K562 (cell line): ENCODE results near the gene GANAB. TPM values are rescaled to one million over a fixed set of nuclear protein-coding genes. Genes with fewer than 3 reads are reported as not detected.

Source experiments
- BMI1 ChIP-seq: fragments of 150-350 bp; IDR thresholded peaks from 2 replicates; pipeline ENCODE4 v1.6.1; 2014; ENCODE audit warnings: low read length
- CHD2 ChIP-seq: IDR thresholded peaks from 2 replicates; pipeline ENCODE4 v1.6.1; 2011; ENCODE audit warnings: low read depth, low read length
- CXXC5 ChIP-seq: fragments of 250-450 bp; sonication (Bioruptor Pico); IDR thresholded peaks from 2 replicates; pipeline ENCODE4 v1.8.0; 2022; ENCODE audit warnings: inconsistent platforms, mild to moderate bottlenecking, moderate library complexity
- DIDO1 ChIP-seq: fragments of 450-650 bp; IDR thresholded peaks from 2 replicates; pipeline ENCODE4 v1.6.1; 2016; ENCODE audit warnings: low read depth, missing biosample characterization, missing genetic modification characterization
- DPF2 ChIP-seq: fragments of 450-650 bp; IDR thresholded peaks from 2 replicates; pipeline ENCODE4 v1.6.1; 2016
- HCFC1 ChIP-seq: IDR thresholded peaks from 2 replicates; pipeline ENCODE4 v1.6.1; 2012; ENCODE audit warnings: low read depth, low read length, improper control_type of control experiment
- KLF13 ChIP-seq: fragments of 450-650 bp; IDR thresholded peaks from 2 replicates; pipeline ENCODE4 v1.6.1; 2016; ENCODE audit warnings: missing genetic modification characterization, low read depth, mild to moderate bottlenecking, missing compliant biosample characterization, moderate library complexity, borderline replicate concordance
- NEUROD1 ChIP-seq: fragments of 150-350 bp; IDR thresholded peaks from 2 replicates; pipeline ENCODE4 v1.6.1; 2014; ENCODE audit warnings: borderline replicate concordance, low read length, low read depth; ENCODE audit not compliant: partially characterized antibody
- NFYB ChIP-seq: IDR thresholded peaks from 2 replicates; pipeline ENCODE4 v1.6.1; 2011; ENCODE audit warnings: mild to moderate bottlenecking, moderate library complexity; ENCODE audit not compliant: insufficient read length; ENCODE audit errors: extremely low read depth
- NR1H2 ChIP-seq: sonication (generic); formaldehyde crosslinking; IDR thresholded peaks from 2 replicates; pipeline ENCODE4 v1.4.0; 2020; ENCODE audit warnings: mild to moderate bottlenecking, missing genetic modification reagents
- ZBTB17 ChIP-seq: fragments of 450-650 bp; formaldehyde crosslinking; IDR thresholded peaks from 2 replicates; pipeline ENCODE4 v1.4.0; 2020; ENCODE audit warnings: mild to moderate bottlenecking
- ZNF253 ChIP-seq: fragments of 250-450 bp; sonication (Bioruptor Pico); conservative IDR thresholded peaks from 2 replicates; pipeline ENCODE4 v1.6.1; 2021; ENCODE audit warnings: mild to moderate bottlenecking
- ZNF436 ChIP-seq: fragments of 250-450, 450-650 bp; sonication (Bioruptor Pico); formaldehyde crosslinking; IDR thresholded peaks from 2 replicates; pipeline ENCODE4 v1.7.0; 2020; ENCODE audit warnings: mild to moderate bottlenecking
- ZNF586 ChIP-seq: fragments of 450-650 bp; formaldehyde crosslinking; conservative IDR thresholded peaks from 2 replicates; pipeline ENCODE4 v1.4.0; 2020; ENCODE audit warnings: mild to moderate bottlenecking, moderate library complexity
- ZNF589 ChIP-seq: fragments of 200-800 bp; sonication (Bioruptor generic); IDR thresholded peaks from 2 replicates; pipeline ENCODE4 v1.6.1; 2016; ENCODE audit warnings: low read depth, missing genetic modification characterization, missing compliant biosample characterization
- ZNF695 ChIP-seq: fragments of 450-650 bp; formaldehyde crosslinking; IDR thresholded peaks from 2 replicates; pipeline ENCODE4 v1.4.0; 2020; ENCODE audit warnings: mild to moderate bottlenecking, moderate library complexity
- polyA plus RNA-seq, 8 experiments: library from polyadenylated mRNA; depleted of rRNA in 4 of 8; stranded (reverse) in 5 of 8; unstranded in 3 of 8; fragments of >200 nt; fragmentation: Nextera tagmentation in 2 of 8; fragmentation: Illumina TruSeq in 1 of 8; extraction: Ambion mirVana in 2 of 8; extraction: Trizol in 1 of 8; gene quantifications; 2 replicates each; pipeline versions ENCODE4 v1.2.1 to v1.2.3, GENCODE V29; 2011 to 2014; ENCODE audit warnings: inconsistent platforms in 1 of 8, missing spikeins in 1 of 8
- total RNA-seq, 7 experiments: library from RNA; depleted of rRNA in 6 of 7; stranded (reverse); fragments of >200 nt in 6 of 7; fragmentation: Illumina TruSeq in 2 of 7; extraction: Trizol in 2 of 7; gene quantifications; 2 replicates each; pipeline versions ENCODE4 v1.2.1 to v1.2.3, GENCODE V29; 2011 to 2021; ENCODE audit warnings: low replicate concordance in 1 of 7
- TF ChIP-seq, protein P1 (sequence below): sonication (generic); formaldehyde crosslinking; IDR thresholded peaks from 2 replicates; pipeline ENCODE4 v1.4.0; 2020; ENCODE audit warnings: mild to moderate bottlenecking, missing genetic modification reagents
- TF ChIP-seq, protein P2 (sequence below): fragments of 450-650 bp; IDR thresholded peaks from 2 replicates; pipeline ENCODE4 v1.6.1; 2016; ENCODE audit warnings: missing biosample characterization, missing genetic modification characterization
- TF ChIP-seq, protein P3 (sequence below): fragments of 450-650 bp; formaldehyde crosslinking; IDR thresholded peaks from 2 replicates; pipeline ENCODE4 v1.4.0; 2020; ENCODE audit warnings: mild to moderate bottlenecking, moderate library complexity
- TF ChIP-seq, protein P4 (sequence below): sonication (generic); formaldehyde crosslinking; IDR thresholded peaks from 2 replicates; pipeline ENCODE4 v1.5.0; 2020; ENCODE audit warnings: missing genetic modification reagents
- TF ChIP-seq, protein P5 (sequence below): fragments of 250-450 bp; sonication (Bioruptor Pico); IDR thresholded peaks from 2 replicates; pipeline ENCODE4 v1.4.0; 2020; ENCODE audit warnings: borderline replicate concordance

Gene GANAB
- total and polyA plus RNA-seq, 9 of the 15 experiments (the other 6 are each of a cell fraction or from before 2014, with no cell fraction given) = 6.5 to 284 (median 161) TPM

DNA sequence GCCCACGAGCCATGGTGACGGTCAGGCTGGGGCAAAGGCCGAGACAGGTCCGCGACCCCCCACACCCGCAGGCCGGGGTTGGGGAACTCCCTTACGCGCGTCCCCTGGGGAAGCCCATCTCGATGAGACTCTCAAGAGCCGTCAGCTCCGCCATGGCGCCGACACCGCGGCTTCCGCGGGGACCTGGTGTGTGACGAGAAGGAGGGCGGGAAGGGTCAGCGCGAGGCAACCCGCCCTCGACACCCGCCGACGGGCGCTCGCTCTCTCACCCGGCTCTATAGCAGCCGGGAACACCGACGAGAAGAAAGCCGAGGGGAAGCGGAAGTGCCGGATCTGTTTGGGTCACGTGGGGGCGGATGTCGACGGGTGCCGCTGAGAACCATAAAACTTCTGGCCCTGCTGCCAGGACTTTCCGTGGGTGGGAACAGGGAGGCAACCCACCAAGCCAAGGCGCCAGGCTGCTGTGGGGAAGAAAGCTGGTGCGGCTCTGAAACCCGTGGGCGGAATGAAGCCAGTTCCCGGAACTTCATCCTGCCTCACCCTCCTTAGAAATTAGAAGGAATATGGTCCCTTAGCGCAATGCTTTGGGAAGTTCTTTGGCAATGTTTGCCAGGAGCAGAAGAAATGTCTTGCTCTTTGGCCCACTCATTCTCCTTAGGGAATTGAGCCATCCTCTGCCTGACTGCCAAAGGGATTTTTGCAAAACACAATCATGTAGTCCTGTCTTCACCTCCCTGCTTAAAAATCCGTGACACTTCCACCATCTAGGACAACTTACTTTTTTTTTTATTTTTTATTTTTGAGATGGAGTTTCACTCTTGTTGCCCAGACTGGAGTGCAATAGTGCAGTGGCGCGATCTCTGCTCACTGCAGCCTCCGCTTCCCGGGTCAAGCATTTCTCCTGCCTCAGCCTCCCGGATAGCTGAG, 32.6 kb upstream of the GANAB start, which contains the start of gene UBXN1 (continued):
- TF ChIP-seq NEUROD1 (peak; percentile 56), ZNF253 (CRISPR knock-in tag) (no peak), KLF13 (tag) (no peak), DPF2 (0 out of 2 replicates have a peak, but pooled peaks have one; percentile 44), ZNF436 (CRISPR knock-in tag) (no peak), ZNF586 (CRISPR knock-in tag) (no peak), ZBTB17 (CRISPR knock-in tag) (0 out of 2 replicates have a peak, but pooled peaks have one; percentile 56), CHD2 (peak; percentile 11; the same call in 1 of the 2 replicates), HCFC1 (peak; percentile 76), CXXC5 (CRISPR knock-in tag) (peak; percentile 66), NR1H2 (CRISPR knock-in tag) (peak; percentile 88; the same call in 1 of the 2 replicates), BMI1 (no peak), NFYB (no peak), DIDO1 (peak; percentile 83), ZNF589 (CRISPR knock-in tag) (no peak), ZNF695 (CRISPR knock-in tag) (no peak)
- TF ChIP-seq, protein P1, sequence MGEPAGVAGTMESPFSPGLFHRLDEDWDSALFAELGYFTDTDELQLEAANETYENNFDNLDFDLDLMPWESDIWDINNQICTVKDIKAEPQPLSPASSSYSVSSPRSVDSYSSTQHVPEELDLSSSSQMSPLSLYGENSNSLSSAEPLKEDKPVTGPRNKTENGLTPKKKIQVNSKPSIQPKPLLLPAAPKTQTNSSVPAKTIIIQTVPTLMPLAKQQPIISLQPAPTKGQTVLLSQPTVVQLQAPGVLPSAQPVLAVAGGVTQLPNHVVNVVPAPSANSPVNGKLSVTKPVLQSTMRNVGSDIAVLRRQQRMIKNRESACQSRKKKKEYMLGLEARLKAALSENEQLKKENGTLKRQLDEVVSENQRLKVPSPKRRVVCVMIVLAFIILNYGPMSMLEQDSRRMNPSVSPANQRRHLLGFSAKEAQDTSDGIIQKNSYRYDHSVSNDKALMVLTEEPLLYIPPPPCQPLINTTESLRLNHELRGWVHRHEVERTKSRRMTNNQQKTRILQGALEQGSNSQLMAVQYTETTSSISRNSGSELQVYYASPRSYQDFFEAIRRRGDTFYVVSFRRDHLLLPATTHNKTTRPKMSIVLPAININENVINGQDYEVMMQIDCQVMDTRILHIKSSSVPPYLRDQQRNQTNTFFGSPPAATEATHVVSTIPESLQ (CRISPR knock-in tag) = peak; percentile 89; the same call in 1 of the 2 replicates
- TF ChIP-seq, protein P2, sequence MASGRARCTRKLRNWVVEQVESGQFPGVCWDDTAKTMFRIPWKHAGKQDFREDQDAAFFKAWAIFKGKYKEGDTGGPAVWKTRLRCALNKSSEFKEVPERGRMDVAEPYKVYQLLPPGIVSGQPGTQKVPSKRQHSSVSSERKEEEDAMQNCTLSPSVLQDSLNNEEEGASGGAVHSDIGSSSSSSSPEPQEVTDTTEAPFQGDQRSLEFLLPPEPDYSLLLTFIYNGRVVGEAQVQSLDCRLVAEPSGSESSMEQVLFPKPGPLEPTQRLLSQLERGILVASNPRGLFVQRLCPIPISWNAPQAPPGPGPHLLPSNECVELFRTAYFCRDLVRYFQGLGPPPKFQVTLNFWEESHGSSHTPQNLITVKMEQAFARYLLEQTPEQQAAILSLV (tag) = no peak
- TF ChIP-seq, protein P3, sequence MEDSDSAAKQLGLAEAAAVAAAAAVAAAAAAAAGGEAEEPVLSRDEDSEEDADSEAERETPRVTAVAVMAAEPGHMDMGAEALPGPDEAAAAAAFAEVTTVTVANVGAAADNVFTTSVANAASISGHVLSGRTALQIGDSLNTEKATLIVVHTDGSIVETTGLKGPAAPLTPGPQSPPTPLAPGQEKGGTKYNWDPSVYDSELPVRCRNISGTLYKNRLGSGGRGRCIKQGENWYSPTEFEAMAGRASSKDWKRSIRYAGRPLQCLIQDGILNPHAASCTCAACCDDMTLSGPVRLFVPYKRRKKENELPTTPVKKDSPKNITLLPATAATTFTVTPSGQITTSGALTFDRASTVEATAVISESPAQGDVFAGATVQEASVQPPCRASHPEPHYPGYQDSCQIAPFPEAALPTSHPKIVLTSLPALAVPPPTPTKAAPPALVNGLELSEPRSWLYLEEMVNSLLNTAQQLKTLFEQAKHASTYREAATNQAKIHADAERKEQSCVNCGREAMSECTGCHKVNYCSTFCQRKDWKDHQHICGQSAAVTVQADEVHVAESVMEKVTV (CRISPR knock-in tag) = no peak
- TF ChIP-seq, protein P4, sequence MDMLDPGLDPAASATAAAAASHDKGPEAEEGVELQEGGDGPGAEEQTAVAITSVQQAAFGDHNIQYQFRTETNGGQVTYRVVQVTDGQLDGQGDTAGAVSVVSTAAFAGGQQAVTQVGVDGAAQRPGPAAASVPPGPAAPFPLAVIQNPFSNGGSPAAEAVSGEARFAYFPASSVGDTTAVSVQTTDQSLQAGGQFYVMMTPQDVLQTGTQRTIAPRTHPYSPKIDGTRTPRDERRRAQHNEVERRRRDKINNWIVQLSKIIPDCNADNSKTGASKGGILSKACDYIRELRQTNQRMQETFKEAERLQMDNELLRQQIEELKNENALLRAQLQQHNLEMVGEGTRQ (CRISPR knock-in tag) = peak; percentile 99
- TF ChIP-seq, protein P5, sequence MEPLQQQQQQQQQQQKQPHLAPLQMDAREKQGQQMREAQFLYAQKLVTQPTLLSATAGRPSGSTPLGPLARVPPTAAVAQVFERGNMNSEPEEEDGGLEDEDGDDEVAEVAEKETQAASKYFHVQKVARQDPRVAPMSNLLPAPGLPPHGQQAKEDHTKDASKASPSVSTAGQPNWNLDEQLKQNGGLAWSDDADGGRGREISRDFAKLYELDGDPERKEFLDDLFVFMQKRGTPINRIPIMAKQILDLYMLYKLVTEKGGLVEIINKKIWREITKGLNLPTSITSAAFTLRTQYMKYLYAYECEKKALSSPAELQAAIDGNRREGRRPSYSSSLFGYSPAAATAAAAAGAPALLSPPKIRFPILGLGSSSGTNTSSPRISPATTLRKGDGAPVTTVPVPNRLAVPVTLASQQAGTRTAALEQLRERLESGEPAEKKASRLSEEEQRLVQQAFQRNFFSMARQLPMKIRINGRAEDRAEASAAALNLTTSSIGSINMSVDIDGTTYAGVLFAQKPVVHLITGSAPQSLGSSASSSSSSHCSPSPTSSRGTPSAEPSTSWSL (CRISPR knock-in tag) = no peak
